ENCODE measurements around the gene RNU5D-1.
"Not testable (repeated sequence)": the region's sequence is repeated elsewhere in the genome, so short reads cannot be mapped to it uniquely, and the experiment has no call there.

The RNU5D-1 gene

DNA sequence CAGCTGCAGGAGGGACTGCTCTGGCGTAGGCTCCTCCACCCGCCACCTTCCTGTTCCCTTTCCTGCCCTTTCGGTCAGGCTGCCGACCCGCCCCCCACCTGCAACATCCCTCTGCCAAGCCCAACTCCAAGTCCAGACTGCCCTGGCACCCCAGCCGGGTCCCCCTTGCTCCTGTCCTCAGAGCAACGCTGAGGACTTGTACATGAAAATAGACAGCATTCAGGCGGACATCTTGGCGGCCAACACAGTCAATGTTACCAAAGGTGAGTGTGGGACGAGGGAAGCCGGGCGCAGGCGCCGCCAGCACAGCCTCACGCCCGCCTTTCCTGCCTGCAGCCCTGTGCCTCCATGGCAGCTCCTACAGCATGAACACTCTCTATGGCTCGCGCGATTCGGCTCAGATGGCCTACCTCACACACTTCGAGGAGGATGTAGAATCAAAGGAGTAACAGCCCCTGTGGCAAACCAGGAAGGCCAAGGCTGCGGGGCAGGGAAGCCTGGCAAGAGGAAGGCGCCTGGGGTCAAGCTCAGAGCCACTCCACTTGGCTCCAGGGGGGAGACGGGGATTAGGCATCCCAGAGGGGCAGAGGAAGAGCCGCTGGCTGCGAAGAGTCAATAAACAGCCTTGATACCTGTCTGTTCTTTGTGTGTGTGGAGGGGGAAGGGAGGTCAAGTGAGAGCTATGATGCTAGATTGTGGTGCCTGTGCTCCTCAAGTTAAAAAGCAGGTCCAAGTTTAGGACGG lies 5.8 kb downstream of the RNU5D-1 start:
- no peak for DNase-seq

DNA sequence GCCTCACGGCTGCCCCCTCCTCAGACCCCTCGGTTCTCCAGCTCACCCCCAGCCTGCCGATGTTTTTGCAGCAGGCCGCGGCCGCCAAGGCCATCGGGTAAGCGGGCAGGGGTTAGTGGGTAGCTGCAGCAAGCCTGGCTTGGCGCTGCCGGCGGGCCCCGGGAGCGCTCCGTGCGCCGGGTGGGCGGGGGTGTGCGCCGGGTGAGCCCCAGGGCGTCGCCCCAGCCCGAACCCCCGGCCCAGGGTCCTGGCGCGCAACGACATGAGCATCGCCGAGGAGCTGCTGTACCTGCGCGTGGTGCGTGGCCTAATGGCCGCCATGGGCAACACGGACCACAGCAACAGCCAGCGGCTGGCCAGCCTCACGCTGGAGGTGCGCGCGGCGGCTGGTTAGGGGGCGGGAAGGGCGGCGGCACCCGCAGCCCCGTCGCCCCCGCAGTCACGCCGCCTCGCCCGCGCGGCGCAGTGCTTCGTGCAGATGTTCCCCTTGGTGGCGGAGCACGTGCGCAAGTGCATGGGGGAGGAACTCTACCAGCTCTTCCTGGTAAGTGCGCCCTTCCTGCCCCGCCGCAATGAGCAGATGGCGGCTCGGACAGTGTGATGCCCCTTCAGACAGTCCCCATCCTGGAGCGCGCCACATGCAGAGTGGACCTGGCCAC lies 6.5 kb downstream of the RNU5D-1 start:
- no peak for DNase-seq

DNA sequence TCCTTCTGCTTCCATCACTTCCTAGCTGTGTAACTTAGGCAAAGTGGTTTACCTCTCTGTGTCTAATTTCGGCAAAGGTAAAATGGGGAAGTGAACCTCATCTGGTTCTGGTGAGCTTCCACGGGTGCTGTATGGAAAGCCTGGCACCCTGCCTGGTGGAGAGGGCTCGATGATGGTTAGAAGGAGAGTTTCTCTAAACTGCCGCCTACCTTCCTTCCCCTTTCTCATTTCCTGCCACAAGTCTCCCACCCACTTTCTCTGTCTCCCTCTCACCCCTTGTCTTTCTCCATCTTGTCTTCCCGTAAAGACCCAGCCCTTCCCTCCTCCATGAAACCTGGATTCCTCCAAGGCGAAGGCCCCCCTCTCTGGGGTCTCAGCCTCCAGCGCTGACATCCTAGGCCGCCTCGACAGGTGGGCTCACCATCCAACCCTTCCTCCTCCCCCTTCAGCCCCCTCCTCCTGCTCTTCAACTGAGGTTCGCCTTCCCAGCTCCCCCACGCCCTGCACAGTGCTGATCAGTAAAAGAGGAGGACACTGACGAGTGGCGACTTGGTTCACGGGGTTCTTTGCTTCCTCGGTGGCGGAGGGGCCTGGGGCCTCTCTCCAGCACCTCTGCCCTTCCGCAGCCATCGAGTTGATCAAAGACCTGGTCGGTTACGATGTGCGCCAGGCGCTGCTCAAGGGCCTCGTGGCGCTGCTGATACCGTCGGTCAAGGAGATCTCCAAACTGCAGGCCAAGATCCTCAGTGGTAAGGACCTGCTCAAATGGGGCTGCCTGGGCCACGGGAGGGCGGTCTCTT lies 7.3 kb downstream of the RNU5D-1 start:
- DNase-seq: no peak

DNA sequence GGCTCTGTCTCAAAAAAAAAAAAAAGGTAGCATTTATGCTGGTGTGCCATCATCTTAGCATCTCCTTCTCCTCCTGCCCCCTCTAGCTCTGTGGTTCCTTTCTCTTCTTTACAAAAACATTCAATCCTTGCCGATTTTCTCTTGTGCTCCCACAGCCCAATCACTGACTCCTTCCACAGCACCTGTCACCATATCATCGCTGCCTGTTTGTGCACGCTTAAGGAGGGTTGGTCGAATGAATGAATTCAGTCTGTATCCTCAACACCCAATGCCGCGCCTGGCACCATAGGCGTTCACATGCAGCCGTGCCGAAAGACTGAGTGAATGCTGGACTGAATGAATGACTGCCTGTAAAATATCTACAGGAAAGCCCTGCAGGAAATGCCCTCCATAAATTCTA lies 7.9 kb downstream of the RNU5D-1 start:
- DNase-seq: no peak

GRCh38 chr1:44721485-44722361 lies 9.2 kb downstream of the RNU5D-1 start:
- peak; percentile 94 for DNase-seq

DNA sequence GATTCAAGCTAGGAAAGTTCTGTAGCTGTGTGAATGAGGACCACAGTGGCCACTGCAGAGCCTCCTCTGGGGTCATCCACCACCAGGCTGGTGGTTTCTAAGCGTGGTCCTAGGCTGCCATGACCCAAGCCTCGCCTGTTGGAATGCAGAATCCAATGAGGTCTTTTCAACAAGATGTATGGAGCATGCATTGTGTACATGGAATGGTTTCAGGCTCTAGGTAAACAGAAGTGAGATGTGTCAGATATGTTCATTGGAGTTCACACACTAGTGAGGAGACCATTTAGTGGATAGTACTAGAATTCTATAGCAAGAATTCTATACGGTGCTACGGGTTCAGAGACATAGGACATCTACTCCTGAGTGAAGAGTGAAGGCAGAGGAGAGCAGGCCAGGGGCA lies 10.7 kb downstream of the RNU5D-1 start:
- no peak for DNase-seq

- DNase-seq: no peak
These were observed 11.7 kb downstream of the RNU5D-1 start for GRCh38 chr1:44719318-44719717.

GRCh38 chr1:44718091-44718490 lies 12.9 kb downstream of the RNU5D-1 start:
- no peak for DNase-seq

DNA sequence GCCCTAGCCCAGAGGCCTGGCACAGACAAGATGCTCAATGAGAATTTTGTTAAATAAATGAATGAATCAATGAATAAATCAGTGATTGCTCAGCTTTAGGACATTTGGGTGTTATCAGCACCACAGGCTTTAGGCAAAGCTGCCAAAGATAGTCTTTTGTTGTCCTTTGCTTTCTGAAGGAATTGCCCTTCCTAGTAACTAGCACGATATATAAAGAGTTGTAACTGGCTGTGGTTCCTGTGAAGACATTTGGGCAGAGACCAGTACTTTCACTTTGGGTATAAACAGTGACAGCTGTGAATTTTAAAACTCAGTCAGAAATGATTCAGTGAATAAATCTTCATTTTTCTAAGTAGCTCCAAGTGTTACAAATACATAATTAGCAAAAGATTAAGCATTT lies 13.3 kb downstream of the RNU5D-1 start:
- DNase-seq: no peak

DNA sequence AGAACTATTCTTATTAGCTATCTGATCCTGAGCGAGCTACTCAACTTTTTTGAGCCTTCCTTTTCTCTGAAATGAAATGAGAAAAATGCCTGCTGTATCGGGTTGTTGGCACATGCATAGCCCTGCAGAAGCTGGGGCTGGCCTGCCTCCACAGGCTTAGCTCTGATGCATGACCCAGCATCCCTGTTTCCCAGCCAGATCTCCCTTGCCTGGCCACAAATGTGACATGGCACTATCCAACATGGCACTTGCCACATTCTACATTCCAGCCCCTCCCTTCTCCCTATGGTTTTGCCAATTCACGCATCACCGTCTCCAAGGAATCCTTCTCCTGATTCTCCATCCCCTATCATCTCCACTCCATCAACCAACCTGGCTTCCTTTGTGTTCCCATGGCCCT lies 13.8 kb downstream of the RNU5D-1 start:
- no peak for DNase-seq

DNA sequence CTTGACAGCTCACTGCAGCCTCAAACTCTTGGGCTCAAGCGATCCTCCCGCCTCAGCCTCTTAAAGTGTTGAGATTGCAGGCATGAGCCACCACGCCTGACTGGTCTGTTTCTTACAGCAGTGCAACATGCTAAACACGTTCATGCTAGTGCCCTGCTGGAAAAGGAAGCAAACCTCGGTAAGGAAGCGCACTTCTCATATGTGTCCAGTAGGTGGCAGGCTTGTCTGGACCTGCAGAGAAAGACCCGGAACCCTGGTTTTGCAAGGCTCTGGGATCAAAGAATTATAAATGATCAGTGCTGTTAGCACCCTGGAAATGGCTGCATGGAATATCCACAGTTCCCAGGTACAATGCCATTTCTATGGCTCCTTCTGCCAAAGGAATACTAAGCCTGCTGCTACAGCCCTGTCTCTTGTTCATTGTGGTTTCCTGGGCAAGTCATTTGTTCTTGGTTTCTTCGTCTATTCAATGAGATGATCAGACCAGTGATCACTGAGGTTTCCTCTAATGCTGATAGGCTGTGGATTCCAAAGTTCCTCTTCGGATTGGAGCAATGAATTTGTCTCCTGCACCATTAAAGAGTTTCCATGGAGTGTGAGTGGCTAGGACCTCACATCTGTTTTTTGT lies 15.9 kb downstream of the RNU5D-1 start:
- DNase-seq: peak; percentile 65

DNA sequence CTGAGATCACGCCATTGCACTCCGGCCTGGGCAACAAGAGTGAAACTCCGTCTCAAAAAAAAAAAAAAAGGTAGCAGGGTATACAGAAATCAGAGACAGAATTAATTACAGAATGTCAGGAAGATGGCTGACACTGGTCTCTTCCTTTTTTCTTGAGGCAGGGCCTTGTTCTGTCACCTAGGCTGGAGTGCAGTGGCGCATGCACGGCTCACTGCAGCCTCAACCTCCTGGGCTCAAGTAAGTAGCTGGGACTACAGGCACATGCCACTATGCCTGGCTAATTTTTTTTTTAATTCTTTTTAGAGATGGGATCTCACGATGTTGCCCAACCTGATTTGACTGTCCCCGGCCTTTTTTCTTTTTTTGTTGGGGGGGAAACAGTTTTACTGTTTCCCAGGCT lies 16.4 kb downstream of the RNU5D-1 start:
- no peak for DNase-seq

GRCh38 chr1:44713321-44713781 lies 17.6 kb downstream of the RNU5D-1 start:
- DNase-seq: no peak

DNA sequence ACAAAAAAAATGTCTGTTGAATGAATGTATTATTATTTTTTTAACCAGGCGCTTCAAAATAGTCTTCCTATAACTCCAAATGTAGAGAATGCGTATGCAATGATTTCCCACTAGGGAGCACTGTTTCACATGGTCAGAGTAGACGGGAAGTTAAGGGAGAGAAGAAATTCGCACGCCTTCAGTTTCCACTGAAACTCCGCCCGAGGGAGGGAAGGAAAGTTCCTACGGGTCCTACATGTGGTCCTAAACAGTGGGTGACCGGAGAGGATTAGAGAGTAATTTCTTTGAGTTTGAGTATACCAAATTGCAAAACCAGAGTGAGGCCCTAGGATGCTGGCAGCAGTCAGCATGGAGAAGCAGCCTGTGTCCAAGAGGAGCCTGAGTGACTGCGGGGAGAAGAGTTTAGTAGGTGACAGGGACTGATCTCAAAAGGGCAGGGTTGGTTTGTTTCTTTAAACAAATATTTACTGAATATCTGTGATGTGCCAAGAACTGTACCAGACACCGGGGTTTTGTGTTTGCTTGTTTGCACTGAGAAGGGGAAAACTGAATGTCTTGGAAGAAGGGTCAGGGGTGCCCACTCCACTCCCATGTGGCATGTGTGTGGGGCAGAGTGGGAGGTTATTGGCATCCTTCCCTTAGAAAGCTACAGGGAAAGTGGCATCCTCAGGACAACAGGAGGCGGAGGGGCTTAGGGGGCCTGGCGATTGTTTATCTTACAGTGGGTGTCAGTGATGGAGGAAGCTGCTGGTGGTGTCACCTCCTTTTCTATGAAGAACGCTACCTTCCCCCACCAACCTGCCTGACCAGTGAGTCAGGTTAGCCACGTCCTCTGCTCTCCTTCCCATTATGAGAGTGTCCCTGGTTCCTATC lies 22.8 kb downstream of the RNU5D-1 start:
- peak; percentile 67 for DNase-seq

GRCh38 chr1:44707112-44707881 lies 23.7 kb downstream of the RNU5D-1 start:
- peak; percentile 95 for DNase-seq

DNA sequence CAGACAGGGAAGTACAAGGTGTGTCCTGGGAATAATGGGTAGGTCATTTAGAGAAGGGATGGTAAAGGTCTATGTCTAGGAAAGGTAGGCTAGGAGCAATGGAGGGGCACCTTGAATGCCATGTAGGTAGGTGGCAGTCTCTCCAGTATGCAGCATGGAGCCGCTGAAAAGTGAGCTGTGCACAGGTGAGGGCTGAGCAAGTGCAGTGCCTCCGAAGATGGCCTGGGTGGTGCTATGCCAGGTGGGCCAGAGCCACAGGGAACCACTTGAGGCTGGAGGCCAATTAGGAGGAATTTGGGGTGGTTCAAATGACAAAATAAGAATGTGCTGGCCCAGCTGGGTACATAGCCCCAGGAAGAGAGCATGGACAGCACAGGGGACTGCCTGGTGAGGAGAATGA lies 25.0 kb downstream of the RNU5D-1 start:
- DNase-seq: no peak

- no peak for DNase-seq
These were observed 25.5 kb downstream of the RNU5D-1 start for GRCh38 chr1:44705470-44705869.

DNA sequence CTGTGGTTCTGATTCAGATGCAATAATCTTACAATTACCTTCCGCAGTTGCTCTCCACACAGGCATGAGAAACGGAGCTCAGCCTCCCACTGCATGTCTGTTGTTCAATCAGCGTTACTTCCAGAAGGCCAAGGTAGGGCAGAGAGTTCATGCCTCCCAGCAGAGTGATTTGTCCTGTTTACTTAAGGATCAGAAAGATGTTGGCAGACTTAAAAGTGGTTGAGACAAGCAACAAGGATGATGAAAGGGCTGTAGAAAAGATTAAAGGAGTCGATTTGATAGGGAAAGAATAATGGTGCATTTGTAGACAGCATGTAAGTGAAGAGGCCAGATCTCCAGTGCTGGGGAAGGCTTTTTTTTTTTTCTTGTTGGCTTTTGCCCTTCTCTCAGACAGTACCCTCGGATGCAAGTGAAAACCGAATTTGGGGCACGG lies 29.8 kb downstream of the RNU5D-1 start:
- no peak for DNase-seq

- no peak for DNase-seq
These were observed 30.4 kb downstream of the RNU5D-1 start for GRCh38 chr1:44700573-44700972.

DNA sequence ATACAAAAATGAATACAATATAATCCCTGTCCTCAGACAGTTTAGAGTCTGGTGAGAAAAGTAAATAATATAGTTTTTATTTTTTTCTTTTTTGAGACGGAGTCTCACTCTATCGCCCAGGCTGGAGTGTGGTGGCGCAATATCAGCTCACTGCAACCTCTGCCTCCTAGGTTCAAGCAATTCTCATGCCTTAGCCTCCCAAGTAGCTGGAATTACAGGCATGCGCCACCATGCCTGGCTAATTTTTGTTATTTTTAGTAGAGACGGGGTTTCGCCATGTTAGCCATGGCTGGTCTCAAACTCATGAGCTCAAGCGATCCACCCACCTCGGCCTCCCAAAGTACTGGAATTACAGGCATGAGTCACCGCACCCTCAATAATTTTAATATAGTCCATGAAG lies 31.6 kb downstream of the RNU5D-1 start:
- DNase-seq: not testable (repeated sequence)
